GM13976 (cell line): ENCODE measurements around the gene IL22RA1.

ENCODE experiments used
- DNase-seq: peaks from one replicate; pipeline ENCODE4 v3.0.0; 2012; ENCODE audit warnings: low spot score
- CTCF ChIP-seq: IDR thresholded peaks from 2 replicates; pipeline ENCODE4 v1.5.1; 2012; ENCODE audit warnings: borderline replicate concordance, mild to moderate bottlenecking; ENCODE audit not compliant: insufficient read depth; ENCODE audit errors: extremely low read depth, missing control alignments, control extremely low read depth
- in situ Hi-C: fragments of 300-500 bp; cut with MboI; formaldehyde crosslinking; loops from one replicate; pipeline ENCODE4 v1.12.0; 2022; ENCODE audit warnings: low sequenced_read_pairs, mixed read lengths, inconsistent platforms; ENCODE audit not compliant: unreplicated experiment

The IL22RA1 gene

GRCh38 chr1:24179251-24179840, 36.4 kb upstream of the IL22RA1 start:
- TF ChIP-seq CTCF, result no peak
- DNase-seq, result no peak
- in situ Hi-C loops, result no loop called here

GRCh38 chr1:24178407-24178806, 35.5 kb upstream of the IL22RA1 start:
- in situ Hi-C loops, result no loop called here
- no peak for DNase-seq
- no peak for TF ChIP-seq CTCF

GRCh38 chr1:24177161-24177560, 34.2 kb upstream of the IL22RA1 start:
- DNase-seq, result no peak
- in situ Hi-C loops, result no loop called here
- no peak for TF ChIP-seq CTCF

- DNase-seq, result no peak
- in situ Hi-C loops, result no loop called here
- TF ChIP-seq CTCF, result no peak
Observed at GRCh38 chr1:24175033-24175755, 32.3 kb upstream of the IL22RA1 start.

- no peak for DNase-seq
- no peak for TF ChIP-seq CTCF
- in situ Hi-C loops, result no loop called here
Observed at GRCh38 chr1:24173638-24174575, 31.0 kb upstream of the IL22RA1 start.

- DNase-seq, result no peak
- in situ Hi-C loops, result no loop called here
- TF ChIP-seq CTCF, result no peak
Observed at GRCh38 chr1:24172598-24172997, 29.7 kb upstream of the IL22RA1 start.
